Omental fat pad (tissue), 4 donors: ENCODE data around the gene ME3. TPM values are rescaled to one million over a fixed set of nuclear protein-coding genes. Genes with fewer than 3 reads are reported as not detected.
A peak's percentile ranks its signal among the peaks of the same experiment; 100 is the strongest.

ENCODE experiments used
- ATAC-seq: fragments of 150-250 bp; one replicate; pipeline ENCODE4 v1.9.1; 2016; ENCODE audit warnings: mild to moderate bottlenecking, moderate library complexity; ENCODE audit not compliant: low FRiP score
- DNase-seq: peaks from one replicate; pipeline ENCODE4 v3.0.0-alpha.2; 2019; ENCODE audit warnings: low spot score
- total RNA-seq, 4 donors: library from RNA; depleted of rRNA; stranded (reverse); fragments of >200 nt; gene quantifications; one replicate each; pipeline ENCODE4 v1.1.0, GENCODE V29; 2016
- TF ChIP-seq, protein P1 (sequence below), 3 donors: fragments of 450-650 bp; IDR thresholded peaks; one replicate each; pipeline ENCODE4 v1.5.1; 2016 to 2017; ENCODE audit warnings: antibody characterized with exemption in 3 of 3, mild to moderate bottlenecking in 3 of 3, moderate library complexity in 2 of 3

ME3 gene
- total RNA-seq, 4 donors from 2014 or later: 28.4 to 93.0 (median 80.1) TPM

DNA sequence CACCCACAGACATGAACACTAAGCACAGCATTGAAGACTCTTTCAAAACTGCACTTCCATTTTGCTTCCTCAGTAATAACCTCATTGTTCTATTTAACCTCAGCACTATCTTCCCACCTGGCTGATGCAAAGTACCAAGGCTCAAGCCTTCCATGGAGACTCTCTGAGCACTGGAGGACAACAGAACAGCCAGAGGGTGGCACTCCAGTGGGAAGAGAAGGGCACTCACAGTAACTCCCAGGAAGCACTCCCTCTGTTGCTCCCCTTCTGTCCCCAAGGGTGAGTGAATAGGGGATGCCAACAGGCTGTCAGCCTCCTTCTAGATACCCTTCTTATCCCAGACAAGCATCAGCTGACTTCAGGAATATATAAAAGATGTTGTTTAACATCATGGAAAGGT lies 3.5 kb downstream of the ME3 start:
- ATAC-seq (no peak), DNase-seq (no peak)
- TF ChIP-seq, protein P1, sequence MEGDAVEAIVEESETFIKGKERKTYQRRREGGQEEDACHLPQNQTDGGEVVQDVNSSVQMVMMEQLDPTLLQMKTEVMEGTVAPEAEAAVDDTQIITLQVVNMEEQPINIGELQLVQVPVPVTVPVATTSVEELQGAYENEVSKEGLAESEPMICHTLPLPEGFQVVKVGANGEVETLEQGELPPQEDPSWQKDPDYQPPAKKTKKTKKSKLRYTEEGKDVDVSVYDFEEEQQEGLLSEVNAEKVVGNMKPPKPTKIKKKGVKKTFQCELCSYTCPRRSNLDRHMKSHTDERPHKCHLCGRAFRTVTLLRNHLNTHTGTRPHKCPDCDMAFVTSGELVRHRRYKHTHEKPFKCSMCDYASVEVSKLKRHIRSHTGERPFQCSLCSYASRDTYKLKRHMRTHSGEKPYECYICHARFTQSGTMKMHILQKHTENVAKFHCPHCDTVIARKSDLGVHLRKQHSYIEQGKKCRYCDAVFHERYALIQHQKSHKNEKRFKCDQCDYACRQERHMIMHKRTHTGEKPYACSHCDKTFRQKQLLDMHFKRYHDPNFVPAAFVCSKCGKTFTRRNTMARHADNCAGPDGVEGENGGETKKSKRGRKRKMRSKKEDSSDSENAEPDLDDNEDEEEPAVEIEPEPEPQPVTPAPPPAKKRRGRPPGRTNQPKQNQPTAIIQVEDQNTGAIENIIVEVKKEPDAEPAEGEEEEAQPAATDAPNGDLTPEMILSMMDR (IDR thresholded peaks at IDR 0.05): no peak

DNA sequence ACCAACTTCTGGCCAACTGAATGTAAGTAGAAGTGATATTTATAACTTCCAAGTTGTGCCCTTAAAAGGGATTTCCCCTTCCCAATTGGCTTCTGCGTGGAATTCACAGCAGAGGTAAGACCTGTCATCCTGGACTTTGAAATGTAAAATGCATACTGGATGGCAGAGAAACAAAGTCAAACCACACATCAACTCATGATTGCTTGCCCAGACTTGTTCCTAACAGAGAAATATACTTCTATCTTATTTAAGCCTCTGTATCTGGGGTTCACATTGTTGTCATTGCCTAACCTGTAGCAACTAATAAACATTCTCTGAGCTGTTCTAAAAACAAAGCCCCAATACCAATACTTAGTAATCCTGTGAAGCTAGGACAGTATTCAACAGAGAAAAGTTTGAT lies 6.2 kb downstream of the ME3 start:
- no peak for ATAC-seq

DNA sequence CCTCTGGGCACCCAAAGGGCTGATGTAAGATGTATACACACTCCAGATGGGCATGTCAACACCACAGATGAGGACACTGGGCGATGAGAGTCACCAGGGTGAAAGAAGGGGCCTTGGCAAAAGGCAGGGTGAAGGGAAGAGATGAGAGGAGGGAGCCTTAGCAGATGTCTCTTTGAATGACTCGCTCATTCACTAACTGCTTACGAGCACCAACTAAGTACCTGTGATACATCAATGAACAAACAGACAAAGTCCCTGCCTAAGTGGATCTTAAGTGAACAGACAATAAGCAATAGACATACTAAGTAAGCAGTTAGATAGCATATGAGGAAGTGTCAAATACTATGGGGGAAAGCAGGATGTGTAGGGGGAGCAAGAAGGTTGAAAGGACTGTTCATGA lies 7.5 kb downstream of the ME3 start:
- TF ChIP-seq, protein P1 (IDR thresholded peaks at IDR 0.05): no peak
- DNase-seq: no peak
- no peak for ATAC-seq

More for the DNA sequence above, 6.2 kb downstream of the ME3 start:
- TF ChIP-seq, protein P1 (IDR thresholded peaks at IDR 0.05): no peak
- no peak for DNase-seq

DNA sequence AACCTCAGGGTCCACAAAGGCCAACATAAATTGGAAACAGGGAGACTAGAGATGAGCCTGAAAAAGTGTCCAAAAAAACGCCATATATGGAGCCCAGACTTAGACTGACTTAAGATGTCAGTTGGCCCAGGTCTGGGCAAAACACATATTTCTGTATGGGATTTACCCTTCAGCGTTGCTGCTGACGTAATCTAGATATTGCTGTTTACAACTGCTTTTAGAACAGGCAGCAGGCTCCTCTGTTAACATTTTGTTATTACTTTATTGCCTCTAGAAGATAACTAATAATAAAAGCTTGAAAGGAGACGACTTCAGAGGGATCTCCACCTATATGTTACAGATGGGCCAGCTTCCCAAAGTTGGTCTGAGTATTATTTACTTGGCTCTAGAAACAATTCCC lies 8.7 kb downstream of the ME3 start:
- TF ChIP-seq, protein P1 (IDR thresholded peaks at IDR 0.05): no peak
- ATAC-seq (no peak), DNase-seq (no peak)

DNA sequence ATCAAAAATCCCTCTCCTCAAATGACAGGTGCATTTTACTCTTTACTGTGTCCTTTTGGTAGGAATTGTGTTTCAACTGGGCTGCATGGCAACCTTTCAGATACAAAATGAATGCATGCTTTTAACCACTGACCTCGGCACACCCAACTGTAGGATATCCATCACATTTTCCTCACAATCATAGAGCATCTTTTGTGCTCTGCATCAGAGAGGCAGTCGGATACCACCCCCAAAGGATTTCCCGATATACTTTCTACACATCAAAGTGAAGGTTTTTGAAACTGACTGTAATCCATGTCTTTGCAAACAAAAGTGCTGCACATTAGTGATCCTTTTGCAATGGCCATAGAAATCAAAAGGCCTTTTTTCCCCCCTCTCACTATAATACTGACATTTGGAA lies 9.1 kb downstream of the ME3 start:
- DNase-seq: no peak
- ATAC-seq: no peak
- TF ChIP-seq, protein P1 (IDR thresholded peaks at IDR 0.05): no peak

DNA sequence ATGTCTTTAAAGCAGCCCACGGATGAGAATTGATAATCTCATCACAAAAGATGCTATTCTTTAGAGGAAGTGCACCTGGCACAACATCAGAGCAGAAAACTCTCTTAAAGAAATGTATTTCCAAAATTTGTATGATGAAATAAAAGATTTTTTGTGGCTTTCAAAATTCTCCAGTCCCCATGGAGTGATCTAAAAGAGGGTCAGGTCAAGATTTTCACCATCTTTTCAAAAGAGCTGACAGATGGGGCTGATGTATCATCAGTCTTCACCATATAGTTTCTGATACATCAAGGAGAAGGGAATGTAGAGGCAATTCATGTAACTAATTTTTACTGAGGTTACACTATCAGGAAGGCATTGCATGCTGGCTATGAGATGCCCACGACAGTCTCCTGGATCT lies 11.7 kb downstream of the ME3 start:
- TF ChIP-seq, protein P1 (IDR thresholded peaks at IDR 0.05): no peak
- no peak for DNase-seq
- ATAC-seq: no peak

DNA sequence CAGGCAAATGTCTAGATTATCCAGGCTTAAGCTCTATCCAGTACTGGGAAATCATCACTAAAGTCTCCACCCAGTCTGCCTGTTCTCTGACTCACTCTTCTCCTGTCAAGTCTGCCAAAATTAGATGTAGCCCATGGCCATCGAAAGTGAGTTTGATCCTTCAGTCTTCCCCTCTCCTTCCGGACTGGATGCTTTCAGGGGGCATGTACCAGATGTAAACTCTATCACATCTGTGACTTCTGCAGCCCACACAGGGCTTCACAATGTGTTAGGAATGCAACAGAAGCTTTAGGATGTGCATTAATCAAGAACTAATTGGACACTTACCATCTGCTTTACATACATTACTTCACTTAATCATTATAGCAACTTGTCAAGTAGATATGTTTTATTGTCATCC lies 12.3 kb downstream of the ME3 start:
- TF ChIP-seq, protein P1 (IDR thresholded peaks at IDR 0.05): no peak
- ATAC-seq (peak; percentile 71), DNase-seq (no peak)
